HEK293T (cell line): Measurements from ENCODE around the gene SNAP23.

Source experiments
- ARNT ChIP-seq: fragments of 450-650 bp; IDR thresholded peaks from 2 replicates; pipeline ENCODE4 v1.6.1; 2017; ENCODE audit warnings: mild to moderate bottlenecking
- BHLHE40 ChIP-seq: fragments of 450-650 bp; IDR thresholded peaks from 2 replicates; pipeline ENCODE4 v1.6.1; 2016; ENCODE audit warnings: mild to moderate bottlenecking, moderate library complexity, borderline replicate concordance
- CTBP1 ChIP-seq: fragments of 450-650 bp; IDR thresholded peaks from 2 replicates; pipeline ENCODE4 v1.6.1; 2016; ENCODE audit warnings: borderline replicate concordance
- ELF4 ChIP-seq: fragments of 450-650 bp; IDR thresholded peaks from 2 replicates; pipeline ENCODE4 v1.6.1; 2017; ENCODE audit warnings: antibody characterized with exemption
- FOXA1 ChIP-seq: fragments of 450-650 bp; IDR thresholded peaks from 2 replicates; pipeline ENCODE4 v1.6.1; 2016; ENCODE audit warnings: mild to moderate bottlenecking
- FOXK2 ChIP-seq: fragments of 450-650 bp; IDR thresholded peaks from 2 replicates; pipeline ENCODE4 v1.6.1; 2016; ENCODE audit warnings: mild to moderate bottlenecking
- L3MBTL2 ChIP-seq: fragments of 450-650 bp; conservative IDR thresholded peaks from 2 replicates; pipeline ENCODE4 v1.6.1; 2016; ENCODE audit warnings: mild to moderate bottlenecking
- LEF1 ChIP-seq: fragments of 450-650 bp; IDR thresholded peaks from 2 replicates; pipeline ENCODE4 v1.6.1; 2017; ENCODE audit warnings: mild to moderate bottlenecking, borderline replicate concordance
- NFRKB ChIP-seq: fragments of 450-650 bp; IDR thresholded peaks from 2 replicates; pipeline ENCODE4 v1.6.1; 2016; ENCODE audit warnings: mild to moderate bottlenecking, moderate library complexity
- SP1 ChIP-seq: fragments of 450-650 bp; IDR thresholded peaks from 2 replicates; pipeline ENCODE4 v1.6.1; 2017
- SUZ12 ChIP-seq: fragments of 450-650 bp; IDR thresholded peaks from 2 replicates; pipeline ENCODE4 v1.6.1; 2016; ENCODE audit warnings: mild to moderate bottlenecking
- ZNF384 ChIP-seq: fragments of 450-650 bp; IDR thresholded peaks from 2 replicates; pipeline ENCODE4 v1.6.1; 2016

DNA sequence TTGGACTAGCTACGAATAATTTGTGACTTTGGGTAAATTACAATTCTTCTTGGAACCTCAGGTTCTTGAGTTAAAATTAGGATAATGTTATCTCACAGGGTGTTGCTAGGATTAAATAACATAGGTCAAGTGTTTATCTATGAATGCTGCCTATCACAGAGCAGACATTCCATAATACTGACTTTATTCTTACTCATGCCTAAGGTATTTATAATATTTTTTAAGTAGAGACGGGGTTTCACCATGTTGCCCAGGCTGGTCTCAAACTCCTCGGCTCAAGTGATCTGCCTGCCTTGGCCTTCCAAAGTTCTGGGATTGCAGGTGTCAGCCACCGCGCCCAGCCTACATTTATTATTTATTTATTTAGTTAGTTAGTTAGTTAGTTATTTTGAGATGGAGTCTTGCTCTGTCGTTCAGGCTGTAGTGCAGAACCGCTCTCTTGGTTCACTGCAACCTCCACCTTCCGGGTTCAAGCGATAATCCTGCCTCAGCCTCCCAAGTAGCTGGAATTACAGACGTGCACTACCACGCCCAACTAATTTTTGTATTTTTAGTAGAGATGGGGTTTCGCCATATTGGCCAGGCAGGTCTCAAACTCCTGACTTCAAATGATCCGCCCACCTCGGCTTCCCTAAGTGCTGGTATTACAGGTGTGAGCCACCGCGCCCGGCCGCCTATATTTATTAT is 3.8 kb upstream of the SNAP23 start:
- TF ChIP-seq CTBP1 (no peak), NFRKB (no peak), BHLHE40 (no peak), L3MBTL2 (no peak), ARNT (no peak), SP1 (no peak), FOXA1 (no peak), ELF4 (no peak), LEF1 (no peak), FOXK2 (no peak), ZNF384 (no peak), SUZ12 (no peak)
